SJCRH30 (cell line): ENCODE measurements around the gene C16orf78. TPM values are rescaled to one million over a fixed set of nuclear protein-coding genes. Genes with fewer than 3 reads are reported as not detected.
"Not testable (repeated sequence)": the region's sequence is repeated elsewhere in the genome, so short reads cannot be mapped to it uniquely, and the experiment has no call there.

ENCODE experiments used
- DNase-seq, 2 experiments: peaks; one replicate each; pipeline ENCODE4 v3.0.0-alpha.2; 2015 to 2020
- H3K27ac ChIP-seq: fragments of 250-450 bp; sonication (Bioruptor Pico); 2 replicates; pipeline ENCODE4 v1.5.1; 2020; ENCODE audit warnings: mild to moderate bottlenecking, moderate library complexity
- H3K27me3 ChIP-seq: fragments of 250-450 bp; sonication (Bioruptor Pico); 2 replicates; pipeline ENCODE4 v1.5.1; 2020; ENCODE audit warnings: mild to moderate bottlenecking, moderate library complexity
- H3K36me3 ChIP-seq: fragments of 250-450 bp; sonication (Bioruptor Pico); 2 replicates; pipeline ENCODE4 v1.5.1; 2020; ENCODE audit warnings: mild to moderate bottlenecking, moderate library complexity
- H3K4me1 ChIP-seq: fragments of 250-450 bp; sonication (Bioruptor Pico); 2 replicates; pipeline ENCODE4 v1.5.1; 2020; ENCODE audit warnings: mild to moderate bottlenecking, moderate library complexity
- H3K4me3 ChIP-seq: fragments of 250-450 bp; sonication (Bioruptor Pico); 2 replicates; pipeline ENCODE4 v1.5.1; 2020; ENCODE audit warnings: mild to moderate bottlenecking, moderate library complexity
- H3K9me3 ChIP-seq: fragments of 250-450 bp; sonication (Bioruptor Pico); replicated peaks from 2 replicates; pipeline ENCODE4 v1.5.1; 2020; ENCODE audit warnings: mild to moderate bottlenecking, moderate library complexity
- total RNA-seq: library from RNA; depleted of rRNA; stranded (reverse); fragments of >200 nt; shearing (Covaris generic); gene quantifications from 2 replicates; pipeline ENCODE4 v1.2.3, GENCODE V29; 2014

C16orf78 gene
- total RNA-seq, 1 experiment from 2014 or later, result not detected

DNA sequence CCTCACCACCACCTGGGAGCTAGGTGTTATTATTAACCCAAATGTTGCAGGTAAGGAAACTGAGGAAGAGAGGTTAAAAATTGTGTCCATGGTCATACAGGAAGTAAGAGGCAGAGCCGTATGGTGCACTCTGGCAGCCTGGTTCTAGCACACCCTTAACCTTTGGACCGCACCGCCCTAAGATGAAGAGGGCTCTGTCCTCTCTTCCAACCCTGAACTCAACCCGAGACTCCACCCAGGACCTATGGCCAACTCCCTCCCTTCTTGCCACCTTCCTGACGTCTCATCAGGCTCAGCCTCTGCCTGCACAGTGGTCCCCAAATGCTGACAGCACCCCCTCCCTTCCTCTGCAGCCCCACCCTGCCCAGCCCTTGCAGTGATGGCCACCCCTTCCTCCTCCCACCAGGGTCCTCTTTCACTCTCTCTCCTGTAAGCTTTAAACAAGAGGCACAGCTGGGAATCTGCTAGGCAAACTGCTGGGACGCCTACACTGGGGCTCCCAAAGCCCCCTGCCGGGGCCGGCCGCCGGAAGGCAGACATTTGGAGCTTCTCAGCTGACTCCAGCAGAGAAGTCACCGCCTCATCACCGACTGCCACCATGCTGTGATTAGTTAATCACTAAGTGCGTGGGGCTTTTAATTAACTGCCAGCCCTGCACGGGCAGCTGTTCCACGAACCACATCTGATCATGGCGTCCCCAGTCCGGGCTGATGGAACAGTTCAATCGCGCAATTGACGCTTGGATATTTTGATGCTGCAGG is 16.7 kb upstream of the C16orf78 start:
- Histone ChIP-seq H3K36me3 (no peaks in the 10 kb centered on the region), H3K27ac (no peak overlapping the region), H3K4me3 (no peak overlapping the region), H3K9me3 (no peaks in the 10 kb centered on the region), H3K27me3 (no peaks in the 10 kb centered on the region; the same call in none of the 2 replicates), H3K4me1 (no peaks in the 10 kb centered on the region)
- DNase-seq, result no peak

DNA sequence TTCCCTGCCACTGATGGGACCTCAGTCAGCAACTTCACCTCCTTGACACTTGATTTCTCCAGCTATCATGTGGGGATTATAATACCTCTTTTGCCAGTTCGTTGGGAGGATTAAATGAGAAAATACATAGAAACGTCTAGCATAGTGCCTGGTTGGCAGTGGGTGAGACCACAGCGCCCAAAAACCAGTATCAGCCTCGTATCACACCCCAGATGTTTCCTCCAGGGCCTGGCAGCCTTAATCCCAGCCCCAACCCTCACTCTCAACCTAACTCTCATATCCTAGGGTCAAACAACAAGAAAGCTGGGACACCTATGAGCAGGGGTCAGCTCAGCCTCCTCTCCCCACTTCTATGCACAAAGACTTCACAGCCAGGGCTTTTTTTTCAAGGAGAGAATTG is 14.0 kb upstream of the C16orf78 start:
- no peaks in the 10 kb centered on the region; the same call in 1 of the 2 replicates for H3K27me3 ChIP-seq
- H3K36me3 ChIP-seq, result no peaks in the 10 kb centered on the region
- H3K27ac ChIP-seq, result no peak overlapping the region
- no peak overlapping the region for H3K4me3 ChIP-seq
- no peak for DNase-seq
- no peaks in the 10 kb centered on the region for H3K9me3 ChIP-seq
- no peaks in the 10 kb centered on the region for H3K4me1 ChIP-seq

DNA sequence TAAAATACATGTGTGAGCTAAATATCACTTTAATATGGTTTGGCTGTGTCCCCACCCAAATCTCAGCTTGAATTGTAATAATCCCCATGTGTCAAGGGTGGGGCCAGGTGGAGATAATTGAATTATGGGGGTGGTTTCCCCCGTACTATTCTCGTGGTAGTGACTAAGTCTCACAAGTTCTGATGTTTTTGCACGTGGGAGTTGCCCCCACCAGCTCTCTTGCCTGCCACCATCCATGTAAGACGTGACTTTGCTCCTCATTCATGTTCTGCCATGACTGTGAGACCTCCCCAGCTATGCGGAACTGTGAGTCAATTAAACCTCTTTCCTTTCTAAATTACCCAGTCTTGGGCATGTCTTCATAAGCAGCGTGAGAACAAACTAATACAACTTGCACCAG is 11.9 kb upstream of the C16orf78 start:
- not testable (repeated sequence) for H3K27me3 ChIP-seq, H3K36me3 ChIP-seq, H3K27ac ChIP-seq, DNase-seq, H3K4me3 ChIP-seq, H3K4me1 ChIP-seq, H3K9me3 ChIP-seq

DNA sequence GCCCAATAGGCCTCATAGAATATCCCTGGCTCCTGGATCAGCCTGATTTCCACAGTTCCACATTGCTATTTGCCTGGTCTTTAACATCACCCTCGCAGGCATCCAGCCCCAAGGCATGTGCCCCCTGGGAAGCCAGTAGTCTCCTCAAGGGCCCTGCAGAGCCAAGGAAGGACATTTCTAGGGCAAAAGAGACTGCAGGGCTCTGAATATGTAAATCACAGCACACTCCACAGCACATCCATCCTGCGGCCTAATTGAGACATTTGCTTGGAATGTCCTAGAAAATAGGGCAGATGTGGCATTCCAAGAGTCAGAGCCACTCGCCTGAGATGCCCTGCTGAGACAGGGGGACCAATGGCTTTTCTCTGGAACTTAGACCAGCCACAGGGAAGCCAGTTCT is 11.4 kb upstream of the C16orf78 start:
- Histone ChIP-seq H3K4me1 (peaks cover 11% of the 10 kb centered on the region; the same call in 1 of the 2 replicates), H3K9me3 (no peaks in the 10 kb centered on the region), H3K27me3 (no peaks in the 10 kb centered on the region; the same call in 1 of the 2 replicates), H3K27ac (no peak overlapping the region), H3K4me3 (no peak overlapping the region), H3K36me3 (no peaks in the 10 kb centered on the region)
- no peak for DNase-seq

DNA sequence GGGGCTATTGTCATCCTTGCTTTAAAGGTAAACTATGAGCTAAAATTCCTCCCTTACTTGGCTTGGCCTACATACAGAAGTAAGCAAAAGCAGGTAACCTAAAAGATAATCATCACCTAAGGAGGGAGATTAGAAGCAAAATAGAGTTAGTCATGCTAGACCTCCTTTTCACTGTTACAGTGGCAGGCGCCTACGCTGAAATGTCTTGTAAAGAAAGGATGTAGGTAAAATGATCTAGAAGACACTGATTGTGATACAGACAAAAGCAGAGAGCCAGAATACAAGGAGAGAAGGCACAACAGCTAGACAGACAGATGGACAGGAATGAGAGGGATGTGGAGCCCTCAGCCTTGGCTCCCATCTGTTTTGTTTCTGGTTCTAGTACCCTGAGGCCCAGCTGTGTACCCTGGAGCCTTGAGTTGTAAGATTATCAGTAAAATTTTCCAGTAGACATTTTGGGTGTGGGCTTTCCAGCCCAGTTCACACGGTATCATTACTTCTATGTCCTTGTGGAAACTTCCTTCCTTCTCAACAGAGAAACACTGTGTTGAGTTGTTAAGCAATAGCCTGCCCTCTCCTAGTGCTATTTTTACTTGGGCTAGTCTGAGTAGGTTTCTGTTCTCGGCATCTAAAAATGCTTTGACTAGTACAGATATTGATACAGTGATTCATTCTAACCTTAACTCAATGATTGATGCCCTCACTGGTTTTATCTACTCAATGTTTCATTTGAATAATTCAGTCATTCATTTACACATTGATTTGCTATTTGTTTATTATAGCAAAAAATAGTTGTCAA is 7.7 kb upstream of the C16orf78 start:
- H3K36me3 ChIP-seq, result no peaks in the 10 kb centered on the region
- H3K27ac ChIP-seq, result peak overlapping the region; percentile 38; the same call in 1 of the 2 replicates
- H3K4me1 ChIP-seq, result peaks cover 11% of the 10 kb centered on the region; the same call in 1 of the 2 replicates
- no peaks in the 10 kb centered on the region for H3K9me3 ChIP-seq
- DNase-seq, result no peak
- H3K4me3 ChIP-seq, result no peak overlapping the region
- no peaks in the 10 kb centered on the region for H3K27me3 ChIP-seq

DNA sequence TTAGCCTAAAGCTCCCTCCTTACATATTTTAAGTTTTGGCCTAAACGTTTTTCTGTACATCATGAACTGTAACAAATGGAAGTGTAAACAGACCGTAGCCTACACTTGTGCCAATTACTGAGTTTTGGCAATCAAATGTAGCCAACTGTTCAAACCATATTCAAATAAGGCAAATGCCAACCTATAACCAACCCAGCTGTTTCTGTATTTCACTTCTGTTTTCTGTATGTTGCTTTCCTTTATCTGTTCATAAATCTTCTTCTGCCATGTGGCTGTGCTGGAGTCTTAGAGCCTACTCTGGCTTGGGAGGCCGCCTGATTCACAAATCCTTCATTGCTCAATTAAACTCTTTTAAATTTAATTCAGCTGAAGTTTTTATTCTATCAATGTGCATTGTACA is 6.9 kb upstream of the C16orf78 start:
- H3K36me3 ChIP-seq, result no peaks in the 10 kb centered on the region
- H3K4me3 ChIP-seq, result no peak overlapping the region
- peak in 1 of 2 experiments; percentile 48 for DNase-seq

DNA sequence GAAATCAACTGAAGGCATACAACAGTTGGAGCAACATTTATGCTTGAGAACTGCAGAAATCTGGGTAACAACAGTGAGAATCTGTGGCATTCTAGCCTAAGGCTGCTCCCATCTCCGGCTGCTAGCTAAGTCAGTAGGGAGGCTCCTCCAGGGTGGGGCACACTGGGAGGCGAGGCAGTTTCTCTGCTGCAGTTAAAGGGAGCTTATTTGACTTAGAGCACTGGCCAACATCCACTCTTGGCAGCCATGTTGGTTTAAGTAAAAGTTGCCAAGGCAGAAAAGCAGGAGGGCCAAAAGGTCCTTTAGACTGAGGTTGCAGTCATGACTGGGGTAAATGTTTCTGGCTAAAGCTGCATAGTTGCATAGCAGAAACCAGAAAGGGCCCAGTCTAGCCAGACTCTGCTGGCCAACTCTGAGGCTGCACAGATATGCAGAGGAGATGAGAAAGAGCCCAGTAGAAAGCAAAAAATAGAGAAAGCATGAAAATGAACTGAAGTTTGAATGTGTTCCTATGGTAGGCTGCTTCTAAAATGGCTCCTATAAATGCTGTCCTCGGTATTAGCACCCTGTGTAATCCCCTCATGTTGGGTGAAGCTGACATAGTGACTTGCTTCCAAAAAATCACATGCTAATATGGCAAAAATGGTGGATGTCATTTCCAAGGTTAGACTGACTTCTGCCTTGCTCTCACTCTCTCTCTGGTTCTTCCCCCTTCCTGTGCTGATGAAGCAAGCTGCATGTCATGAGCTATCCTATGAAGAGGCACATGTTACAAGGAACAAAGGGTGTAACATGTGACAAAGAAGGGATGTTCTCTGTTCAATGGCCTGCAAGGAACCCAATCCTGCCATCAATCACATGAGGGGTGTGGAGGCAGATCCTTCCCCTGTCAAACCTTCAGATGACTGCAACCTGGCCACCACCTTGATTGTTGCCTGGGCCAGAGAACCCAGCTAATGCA is 3.7 kb upstream of the C16orf78 start:
- H3K27ac ChIP-seq, result no peak overlapping the region
- H3K9me3 ChIP-seq, result no peaks in the 10 kb centered on the region
- no peak overlapping the region for H3K4me3 ChIP-seq
- no peaks in the 10 kb centered on the region for H3K27me3 ChIP-seq
- no peak for DNase-seq
- peaks cover 11% of the 10 kb centered on the region; the same call in 1 of the 2 replicates for H3K4me1 ChIP-seq
- no peaks in the 10 kb centered on the region for H3K36me3 ChIP-seq

More for the DNA sequence above, 6.9 kb upstream of the C16orf78 start:
- no peaks in the 10 kb centered on the region for H3K9me3 ChIP-seq
- H3K4me1 ChIP-seq, result peaks cover 11% of the 10 kb centered on the region; the same call in 1 of the 2 replicates
- peak overlapping the region; percentile 38; the same call in 1 of the 2 replicates for H3K27ac ChIP-seq
- no peaks in the 10 kb centered on the region for H3K27me3 ChIP-seq

DNA sequence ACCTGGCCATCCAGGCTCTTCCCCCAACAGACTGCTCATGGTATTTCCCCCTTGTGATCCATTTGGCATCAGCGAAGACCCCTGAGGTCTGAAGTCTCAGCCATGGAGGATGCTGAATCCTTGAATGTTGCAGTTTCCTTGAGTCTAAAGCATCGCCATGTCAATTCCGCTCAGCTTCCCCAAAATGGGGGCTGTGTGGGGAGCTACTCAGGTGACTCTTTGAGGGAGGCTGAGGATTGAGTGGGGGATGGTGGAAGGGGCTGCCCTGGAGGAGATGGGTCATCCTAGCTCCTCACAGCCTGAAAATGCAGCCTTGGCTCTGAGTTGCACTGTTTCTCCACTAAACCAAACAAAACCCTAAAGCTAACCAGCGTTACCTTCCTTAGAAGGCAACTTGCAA is 2.6 kb downstream of the C16orf78 start:
- no peaks in the 10 kb centered on the region for H3K9me3 ChIP-seq
- no peak overlapping the region for H3K27ac ChIP-seq
- DNase-seq, result no peak
- H3K36me3 ChIP-seq, result no peaks in the 10 kb centered on the region
- no peaks in the 10 kb centered on the region for H3K4me1 ChIP-seq
- H3K4me3 ChIP-seq, result no peak overlapping the region
- H3K27me3 ChIP-seq, result peaks cover 18% of the 10 kb centered on the region

DNA sequence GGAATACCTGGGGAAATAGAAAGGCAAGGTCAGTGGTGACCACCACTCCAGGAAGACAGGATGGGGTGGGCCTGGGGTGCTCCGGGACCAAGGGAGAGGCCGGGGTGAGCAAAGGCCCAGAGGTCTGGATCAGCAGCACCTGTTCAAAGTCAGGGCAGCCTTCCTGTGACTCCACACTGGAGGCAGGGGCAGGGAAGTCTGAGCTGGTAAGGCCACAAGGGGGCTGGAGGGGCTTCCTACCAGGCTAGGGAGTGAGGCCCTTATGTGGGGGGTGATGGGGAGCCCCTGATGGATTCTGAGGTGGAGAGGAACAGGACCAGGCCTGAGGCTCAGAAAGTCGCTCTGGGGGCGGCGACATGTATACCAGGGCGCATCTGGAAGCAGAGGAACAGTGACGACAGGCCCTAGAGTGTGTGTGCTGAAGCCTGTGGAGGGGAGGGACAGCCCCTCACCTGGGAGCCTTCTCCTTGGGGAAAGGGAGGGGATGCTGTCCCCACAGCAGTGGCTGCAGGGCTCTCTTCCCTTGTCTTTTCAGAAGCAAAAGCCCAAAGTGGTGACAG is 3.7 kb downstream of the C16orf78 start:
- H3K27ac ChIP-seq, result no peak overlapping the region
- H3K9me3 ChIP-seq, result no peaks in the 10 kb centered on the region
- no peaks in the 10 kb centered on the region for H3K36me3 ChIP-seq
- H3K27me3 ChIP-seq, result peaks cover 18% of the 10 kb centered on the region
- H3K4me1 ChIP-seq, result no peaks in the 10 kb centered on the region
- no peak for DNase-seq
- H3K4me3 ChIP-seq, result no peak overlapping the region

DNA sequence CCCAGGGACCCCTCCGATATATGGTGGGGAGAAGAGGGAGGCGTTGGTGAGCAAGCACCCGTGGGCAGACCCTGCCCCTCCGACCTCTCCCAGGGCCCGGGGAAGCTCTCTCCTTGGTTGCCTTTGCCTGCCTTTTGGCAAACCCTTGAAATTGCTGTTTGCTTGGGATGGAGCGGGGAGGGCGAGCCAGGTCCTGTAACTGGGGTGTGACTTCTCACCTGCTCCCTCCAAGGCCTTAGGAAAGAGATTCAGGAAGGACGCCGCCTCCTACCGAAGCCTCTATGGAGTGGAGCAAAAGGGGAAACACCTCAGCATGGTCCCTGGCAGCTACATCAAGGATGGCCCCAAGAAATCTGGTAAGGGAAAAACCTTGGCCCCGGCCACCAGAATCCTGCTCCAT is 4.6 kb downstream of the C16orf78 start:
- DNase-seq, result no peak
- no peaks in the 10 kb centered on the region for H3K9me3 ChIP-seq
- H3K4me1 ChIP-seq, result no peaks in the 10 kb centered on the region
- H3K27ac ChIP-seq, result no peak overlapping the region
- peaks cover 18% of the 10 kb centered on the region for H3K27me3 ChIP-seq
- no peaks in the 10 kb centered on the region for H3K36me3 ChIP-seq
- no peak overlapping the region for H3K4me3 ChIP-seq

DNA sequence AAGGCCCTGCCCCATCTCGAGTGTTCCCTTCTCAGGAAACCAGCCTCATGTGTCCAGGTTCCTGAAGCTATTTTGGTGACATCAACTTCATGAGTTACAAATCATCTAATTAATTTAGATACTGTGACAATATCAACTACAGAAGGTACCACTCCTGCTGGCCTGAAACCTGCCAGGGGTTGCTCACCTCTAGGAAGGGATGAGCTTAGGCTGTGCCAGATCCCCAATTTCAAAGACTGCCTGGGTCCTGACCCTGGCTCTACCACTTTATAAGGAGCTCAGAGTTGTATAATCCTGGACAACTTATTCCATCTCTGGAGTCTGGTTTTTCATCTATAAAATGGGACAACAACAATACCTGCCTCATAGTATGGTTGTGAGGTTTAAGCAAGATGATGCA is 5.2 kb downstream of the C16orf78 start:
- H3K4me1 ChIP-seq, result no peaks in the 10 kb centered on the region
- DNase-seq, result no peak
- no peak overlapping the region for H3K4me3 ChIP-seq
- no peak overlapping the region for H3K27ac ChIP-seq
- no peaks in the 10 kb centered on the region for H3K36me3 ChIP-seq
- H3K9me3 ChIP-seq, result no peaks in the 10 kb centered on the region
- H3K27me3 ChIP-seq, result peaks cover 18% of the 10 kb centered on the region

DNA sequence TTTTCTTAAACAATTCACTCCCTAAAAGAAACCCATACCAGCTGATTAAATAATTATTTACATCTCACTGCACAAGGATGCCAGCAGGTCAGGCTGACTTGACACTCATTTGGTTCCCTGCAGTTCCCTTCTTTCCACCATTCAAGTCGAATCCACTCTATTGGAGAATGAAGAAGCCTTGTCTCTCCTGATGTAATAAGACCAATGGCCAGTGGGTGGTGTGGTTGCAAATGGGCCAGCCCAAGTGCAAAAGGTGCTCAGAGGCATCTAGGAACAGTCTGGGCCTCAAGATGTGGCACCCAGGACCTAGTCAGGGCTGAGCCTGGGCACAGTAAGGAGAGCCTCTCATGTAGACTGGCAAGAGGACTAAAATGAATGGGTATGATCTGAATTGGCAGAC is 9.3 kb downstream of the C16orf78 start:
- Histone ChIP-seq H3K27ac (no peak overlapping the region), H3K27me3 (peaks cover 9% of the 10 kb centered on the region), H3K4me1 (no peaks in the 10 kb centered on the region), H3K36me3 (no peaks in the 10 kb centered on the region), H3K4me3 (no peak overlapping the region), H3K9me3 (no peaks in the 10 kb centered on the region)
- DNase-seq, result peak in 1 of 2 experiments; percentile 13

DNA sequence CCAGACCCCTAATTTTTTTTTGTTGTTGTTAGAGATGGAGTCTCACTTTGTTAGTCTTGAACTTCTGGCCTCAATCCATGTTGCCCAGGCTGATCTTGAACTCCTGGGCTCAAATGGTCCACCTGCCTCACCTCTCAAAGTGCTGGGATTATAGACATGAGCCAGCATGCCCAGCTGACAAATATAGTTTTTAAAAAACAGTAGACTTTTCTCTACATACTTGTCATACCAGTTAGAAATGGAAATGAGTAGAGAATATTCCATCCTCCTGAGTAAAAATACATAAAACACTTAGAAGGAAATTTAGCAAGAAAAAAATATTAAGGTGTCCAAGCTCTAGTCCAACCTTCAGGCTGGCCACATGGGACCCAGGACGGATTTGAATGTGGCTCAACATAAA is 21.4 kb downstream of the C16orf78 start:
- Histone ChIP-seq H3K27me3 (peaks cover 3% of the 10 kb centered on the region; the same call in 1 of the 2 replicates), H3K36me3 (no peaks in the 10 kb centered on the region), H3K4me3 (no peak overlapping the region), H3K4me1 (no peaks in the 10 kb centered on the region), H3K9me3 (no peaks in the 10 kb centered on the region), H3K27ac (no peak overlapping the region)
- DNase-seq, result no peak

DNA sequence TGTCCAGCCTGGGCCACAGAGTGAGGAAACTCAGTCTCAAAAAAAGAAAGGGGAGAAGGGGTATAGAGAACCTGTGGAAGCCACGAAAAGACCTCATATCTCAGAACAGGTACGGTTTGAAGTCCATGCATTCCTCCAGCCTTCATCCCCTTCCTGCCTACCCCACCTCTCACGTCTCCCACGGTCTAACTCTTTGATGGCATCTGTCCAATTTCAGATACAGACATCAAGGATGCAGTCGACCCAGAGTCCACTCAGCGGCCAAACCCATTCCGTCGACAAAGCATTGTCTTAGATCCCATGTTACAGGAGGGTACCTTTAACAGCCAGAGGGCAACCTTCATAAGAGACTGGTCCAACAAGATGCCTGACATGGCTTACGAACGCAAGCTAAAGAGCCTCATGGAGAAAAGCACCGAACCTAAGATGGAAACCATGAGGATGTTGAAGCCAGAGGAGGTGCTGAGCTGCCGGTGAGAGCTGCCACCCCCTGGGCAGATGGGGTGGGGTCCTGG is 22.7 kb downstream of the C16orf78 start:
- H3K27me3 ChIP-seq, result peaks cover 3% of the 10 kb centered on the region; the same call in 1 of the 2 replicates
- no peak overlapping the region for H3K27ac ChIP-seq
- H3K9me3 ChIP-seq, result no peaks in the 10 kb centered on the region
- no peaks in the 10 kb centered on the region for H3K36me3 ChIP-seq
- DNase-seq, result no peak
- H3K4me3 ChIP-seq, result no peak overlapping the region
- H3K4me1 ChIP-seq, result no peaks in the 10 kb centered on the region
